CD14-positive monocyte (primary cell): ENCODE measurements around the gene VIPAS39. TPM values are rescaled to one million over a fixed set of nuclear protein-coding genes. Genes with fewer than 3 reads are reported as not detected.

ENCODE experiments used
- DNase-seq, 3 donors: peaks; one replicate each; pipeline ENCODE4 v3.0.0-alpha.2; 2011 to 2022
- H2AFZ ChIP-seq: 2 replicates; pipeline ENCODE4 v1.6.0; 2012; ENCODE audit warnings: mild to moderate bottlenecking, low read depth, low read length, inconsistent platforms; ENCODE audit not compliant: insufficient read depth, poor library complexity, severe bottlenecking
- H3K27ac ChIP-seq, 2 donors: 1 replicate in 1 of 2; 2 replicates in 1 of 2; pipeline ENCODE4 v1.5.1; 2012 to 2013; ENCODE audit warnings: low read length in 2 of 2, control low read depth in 1 of 2, inconsistent platforms in 1 of 2, low read depth in 1 of 2, mild to moderate bottlenecking in 1 of 2
- H3K27me3 ChIP-seq, 2 donors: one replicate each; pipeline versions ENCODE4 v1.6.0 to v1.6.1; 2011 to 2013; ENCODE audit warnings: low read length in 2 of 2; ENCODE audit not compliant: control insufficient read depth in 2 of 2, insufficient read depth in 2 of 2
- H3K36me3 ChIP-seq, 2 donors: replicated peaks in 1 of 2; 1 replicate in 1 of 2; 2 replicates in 1 of 2; pipeline versions ENCODE4 v1.5.1 to v1.6.1; 2012 to 2013; ENCODE audit warnings: low read length in 2 of 2, control low read depth in 1 of 2, inconsistent platforms in 1 of 2, mild to moderate bottlenecking in 1 of 2; ENCODE audit not compliant: insufficient read depth in 2 of 2, control insufficient read depth in 1 of 2
- H3K4me1 ChIP-seq, 2 donors: 1 replicate in 1 of 2; 2 replicates in 1 of 2; pipeline versions ENCODE4 v1.5.1 to v1.6.1; 2012 to 2013; ENCODE audit warnings: low read length in 2 of 2, control low read depth in 1 of 2, inconsistent platforms in 1 of 2, mild to moderate bottlenecking in 1 of 2, moderate library complexity in 1 of 2; ENCODE audit not compliant: insufficient read depth in 2 of 2, control insufficient read depth in 1 of 2
- H3K4me2 ChIP-seq: replicated peaks from 2 replicates; pipeline ENCODE3; 2012; ENCODE audit warnings: low read length, moderate library complexity, mild to moderate bottlenecking; ENCODE audit not compliant: poor library complexity, severe bottlenecking; ENCODE audit errors: extremely low read depth
- H3K4me3 ChIP-seq, 3 experiments: fragments of 200-600 bp in 1 of 3; sonication (generic) in 1 of 3; replicated peaks in 1 of 3; 1 replicate in 2 of 3; 2 replicates in 1 of 3; pipeline ENCODE4 v1.5.1; 2011 to 2013; ENCODE audit warnings: low read length in 3 of 3, mild to moderate bottlenecking in 3 of 3, control low read depth in 2 of 3, low read depth in 2 of 3, inconsistent platforms in 1 of 3, moderate library complexity in 1 of 3
- H3K79me2 ChIP-seq: 2 replicates; pipeline ENCODE4 v1.6.0; 2012; ENCODE audit warnings: mild to moderate bottlenecking, control low read depth, inconsistent platforms, low read length, moderate library complexity; ENCODE audit not compliant: insufficient read depth
- H3K9ac ChIP-seq: 2 replicates; pipeline ENCODE4 v1.6.0; 2017; ENCODE audit warnings: low read length, mild to moderate bottlenecking; ENCODE audit not compliant: insufficient read depth, poor library complexity, severe bottlenecking
- H3K9me3 ChIP-seq, 2 donors: replicated peaks in 1 of 2; 1 replicate in 1 of 2; 2 replicates in 1 of 2; pipeline versions ENCODE4 v1.5.1 to v1.6.1; 2012 to 2013; ENCODE audit warnings: low read length in 2 of 2, control low read depth in 1 of 2; ENCODE audit not compliant: control insufficient read depth in 1 of 2, insufficient read depth in 1 of 2
- H4K20me1 ChIP-seq: 2 replicates; pipeline ENCODE4 v1.6.0; 2012; ENCODE audit warnings: mild to moderate bottlenecking, low read length, control low read depth, moderate library complexity; ENCODE audit not compliant: insufficient read depth
- H3K27ac Mint-ChIP-seq, 7 donors: one replicate each; pipeline ENCODE4 v1.8.0; 2020; ENCODE audit warnings: mild to moderate bottlenecking in 7 of 7, mixed read lengths in 7 of 7, moderate library complexity in 6 of 7, inconsistent platforms in 2 of 7
- H3K27me3 Mint-ChIP-seq, 3 donors: one replicate each; pipeline ENCODE4 v1.8.0; 2021 to 2022; ENCODE audit warnings: low read depth in 3 of 3, mild to moderate bottlenecking in 3 of 3, mixed read lengths in 3 of 3, moderate library complexity in 3 of 3, inconsistent platforms in 1 of 3
- H3K36me3 Mint-ChIP-seq, 2 donors: one replicate each; pipeline ENCODE4 v1.8.0; 2020; ENCODE audit warnings: mixed read lengths in 2 of 2, inconsistent platforms in 1 of 2, mild to moderate bottlenecking in 1 of 2
- H3K4me1 Mint-ChIP-seq: one replicate; pipeline ENCODE4 v1.8.0; 2020; ENCODE audit warnings: mild to moderate bottlenecking, mixed read lengths
- H3K4me3 Mint-ChIP-seq, 2 donors: one replicate each; pipeline ENCODE4 v1.8.0; 2020; ENCODE audit warnings: mild to moderate bottlenecking in 2 of 2, mixed read lengths in 2 of 2, moderate library complexity in 1 of 2
- H3K9me3 Mint-ChIP-seq, 7 donors: one replicate each; pipeline ENCODE4 v1.8.0; 2020 to 2022; ENCODE audit warnings: mixed read lengths in 7 of 7, mild to moderate bottlenecking in 6 of 7, moderate library complexity in 6 of 7, inconsistent platforms in 2 of 7
- WGBS: methylation state at CpG from one replicate; pipeline ENCODE4 v1.1.5; 2013; ENCODE audit warnings: missing lambda C conversion rate; ENCODE audit not compliant: insufficient coverage; 5-methylcytosine and 5-hydroxymethylcytosine counted together
- intact Hi-C, 2 donors: fragments of 100-400 bp; cut with micrococcal nuclease; formaldehyde crosslinking; loops; one replicate each; pipeline versions ENCODE4 v1.15.0 to v1.15.1; 2023
- polyA plus RNA-seq, 3 donors: library from polyadenylated mRNA; depleted of rRNA in 1 of 3; unstranded in 2 of 3; stranded (reverse) in 1 of 3; fragments of 300-500 nt in 2 of 3; fragments of >200 nt in 1 of 3; fragmentation: Illumina TruSeq in 2 of 3; gene quantifications; 1 replicate in 2 of 3; 2 replicates in 1 of 3; pipeline ENCODE4 v1.2.3, GENCODE V29; 2012 to 2021
- small RNA-seq: library from RNA; depleted of rRNA; stranded (forward); fragments of <200 nt; gene quantifications from one replicate; pipeline ENCODE3, GENCODE V24; 2012; ENCODE audit warnings: low read depth; ENCODE audit not compliant: insufficient read length
- TF ChIP-seq, protein P1 (sequence below): fragments of 200-600 bp; IDR thresholded peaks from one replicate; pipeline ENCODE4 v1.8.0; 2022; ENCODE audit warnings: antibody characterized with exemption, mild to moderate bottlenecking

VIPAS39 gene
- polyA plus RNA-seq, 3 donors: 8.1 to 17.8 (median 10.8) TPM

DNA sequence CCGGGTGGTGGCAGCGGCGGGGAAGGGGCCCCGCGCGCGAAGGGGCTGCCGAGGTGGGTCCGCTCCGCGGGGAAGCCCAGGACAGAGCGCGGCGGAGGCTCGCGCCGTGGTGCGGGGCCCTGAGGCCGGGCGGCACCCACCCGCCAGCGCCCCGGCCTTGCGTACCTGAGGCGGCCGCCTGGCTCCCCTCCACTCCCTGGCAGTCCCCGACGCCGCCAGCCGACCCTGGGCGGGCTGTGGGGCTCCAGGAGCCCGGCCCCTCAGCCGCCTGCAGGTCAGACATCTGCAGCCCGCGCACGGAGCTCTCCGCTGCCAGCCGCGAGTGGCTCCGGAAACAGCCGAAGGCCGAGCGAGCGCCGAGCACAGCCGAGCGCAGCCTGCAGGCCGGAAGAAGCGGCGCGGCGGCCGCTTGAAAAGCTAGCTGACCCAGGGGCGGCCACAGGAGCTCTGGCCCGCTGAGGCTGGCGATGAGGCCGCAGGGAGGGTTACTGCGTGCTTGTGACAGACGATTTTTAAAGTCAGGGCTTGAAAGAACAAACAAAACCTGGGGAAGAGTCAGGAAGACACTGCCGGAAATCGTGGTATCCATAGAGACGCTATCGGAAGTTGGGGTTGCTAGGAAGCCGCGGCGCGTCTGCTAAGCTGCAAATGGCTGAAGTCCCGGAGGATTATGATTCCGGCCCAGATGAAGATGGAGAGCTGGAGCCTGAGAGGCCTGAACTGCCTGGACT, 80.5 kb downstream of the VIPAS39 start, which contains the start of the genes SAMD15 and TMED8:
Gene SAMD15 (plus strand): TSS at position 609 of the 731 bp plus-strand sequence. CDS start 40 bp downstream, at position 649.
Gene TMED8 (minus strand): TSS at position 324 of the 731 bp plus-strand sequence. CDS start 41 bp downstream, at position 283.
- Mint-ChIP-seq H3K27me3 (peaks cover 0 to 2% (median 0%) of the 10 kb centered on the region in 3 donors), H3K4me3 (peak within 1 kb of the TSS; percentile 88 to 95), H3K36me3 (peaks cover 3 to 8% of the 10 kb centered on the region in 2 donors), H3K27ac (peak within 1 kb of the TSS; percentile 43 to 93 (median 87)), H3K4me1 (peaks cover 41% of the 10 kb centered on the region), H3K9me3 (peaks cover 0 to 2% (median 0%) of the 10 kb centered on the region in 7 donors)
- H3K4me2 ChIP-seq: peak within 1 kb of the TSS; percentile 94
- H3K27me3 ChIP-seq: no peaks in the 10 kb centered on the region
- H3K79me2 ChIP-seq: peaks cover 45% of the 10 kb centered on the region
- H3K36me3 ChIP-seq: no peaks in the 10 kb centered on the region
- DNase-seq: peak; percentile 63 to 71 (median 70)
- peak within 1 kb of the TSS; percentile 87 for H3K9ac ChIP-seq
- H3K4me3 ChIP-seq: peak within 1 kb of the TSS; percentile 75 to 99 (median 89)
- TF ChIP-seq, protein P1, sequence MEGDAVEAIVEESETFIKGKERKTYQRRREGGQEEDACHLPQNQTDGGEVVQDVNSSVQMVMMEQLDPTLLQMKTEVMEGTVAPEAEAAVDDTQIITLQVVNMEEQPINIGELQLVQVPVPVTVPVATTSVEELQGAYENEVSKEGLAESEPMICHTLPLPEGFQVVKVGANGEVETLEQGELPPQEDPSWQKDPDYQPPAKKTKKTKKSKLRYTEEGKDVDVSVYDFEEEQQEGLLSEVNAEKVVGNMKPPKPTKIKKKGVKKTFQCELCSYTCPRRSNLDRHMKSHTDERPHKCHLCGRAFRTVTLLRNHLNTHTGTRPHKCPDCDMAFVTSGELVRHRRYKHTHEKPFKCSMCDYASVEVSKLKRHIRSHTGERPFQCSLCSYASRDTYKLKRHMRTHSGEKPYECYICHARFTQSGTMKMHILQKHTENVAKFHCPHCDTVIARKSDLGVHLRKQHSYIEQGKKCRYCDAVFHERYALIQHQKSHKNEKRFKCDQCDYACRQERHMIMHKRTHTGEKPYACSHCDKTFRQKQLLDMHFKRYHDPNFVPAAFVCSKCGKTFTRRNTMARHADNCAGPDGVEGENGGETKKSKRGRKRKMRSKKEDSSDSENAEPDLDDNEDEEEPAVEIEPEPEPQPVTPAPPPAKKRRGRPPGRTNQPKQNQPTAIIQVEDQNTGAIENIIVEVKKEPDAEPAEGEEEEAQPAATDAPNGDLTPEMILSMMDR: no peak
- peaks cover 8% of the 10 kb centered on the region for H4K20me1 ChIP-seq
- H3K27ac ChIP-seq: peak within 1 kb of the TSS; percentile 18 to 79
- no peaks in the 10 kb centered on the region for H3K9me3 ChIP-seq
- intact Hi-C loops: loop anchor here (5.0 kb wide), 2 partner anchors 55 to 80 kb away; partner anchors contain the start of genes AHSA1 (in 2 of the 2), GSTZ1 (in 2 of the 2), POMT2 (in 2 of the 2) and VIPAS39 (in 2 of the 2)
- WGBS: under 1% methylated on average over 69 of the region's 69 CpGs
- H3K4me1 ChIP-seq: peaks cover 42 to 45% of the 10 kb centered on the region in 2 donors
- H2AFZ ChIP-seq: peak within 1 kb of the TSS; percentile 95

Small RNA genes within 50 kb of the gene (small RNA-seq; reads per million reads assigned to genes)
- not detected for gene RF00404

Other genes starting within 250 kb of the VIPAS39 start
- not detected for gene NGB, start 186.4 kb downstream of the VIPAS39 start, polyA plus RNA-seq
- 1 to 10 TPM; 1.5 to 8.9 (median 1.8) TPM for gene POMT2, start 136.7 kb downstream of the VIPAS39 start, polyA plus RNA-seq
- gene GSTZ1, start 136.6 kb downstream of the VIPAS39 start, polyA plus RNA-seq: 10 to 100 TPM; 12.8 to 16.4 (median 15.3) TPM
- gene TMED8, start 80.5 kb downstream of the VIPAS39 start, polyA plus RNA-seq: 1 to 10 TPM; 5.4 to 6.2 (median 6.1) TPM
- under 1 TPM in 2 of 3 donors, not detected in 1; 0.08 to 0.65 TPM for gene SAMD15, start 80.2 kb downstream of the VIPAS39 start, polyA plus RNA-seq
- gene NOXRED1, start 34.1 kb downstream of the VIPAS39 start, polyA plus RNA-seq: under 1 TPM in 1 of 3 donors, not detected in 2; 0.39 TPM
- gene AHSA1, start 492 bp upstream of the VIPAS39 start, polyA plus RNA-seq: 10 to 100 TPM; 59.5 to 72.5 (median 71.5) TPM
- not detected for gene ISM2, start 41.2 kb upstream of the VIPAS39 start, polyA plus RNA-seq
- 10 to 100 TPM; 38.1 to 81.9 (median 73.1) TPM for gene SPTLC2, start 159.0 kb upstream of the VIPAS39 start, polyA plus RNA-seq